Measurements from ENCODE around the gene SLC37A1.

DNA sequence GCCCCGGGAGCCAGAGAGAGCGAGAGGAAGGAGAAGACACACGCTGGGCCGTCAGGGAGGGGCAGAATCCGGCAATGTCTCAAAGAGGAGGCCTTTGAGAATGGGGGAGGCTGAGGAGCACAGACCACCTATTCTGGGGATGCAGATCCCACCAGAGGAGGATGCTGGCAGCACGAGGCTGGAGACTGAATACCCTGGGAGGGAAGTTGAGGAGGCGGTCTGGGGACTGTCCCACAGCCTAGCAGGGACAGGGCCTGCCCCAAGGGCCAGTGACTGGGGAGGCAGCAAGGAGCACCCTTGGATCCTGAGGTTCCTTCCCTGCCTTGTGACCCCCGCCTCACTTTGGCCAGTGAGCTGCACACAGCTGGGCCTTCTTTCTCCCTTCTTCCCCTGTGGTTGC, 49.2 kb downstream of the SLC37A1 start:
- TF ChIP-seq EZH2 (IDR thresholded peaks at IDR 0.05; ENCODE audit: borderline replicate concordance, low read length), result no peak
- TF ChIP-seq, protein P1, sequence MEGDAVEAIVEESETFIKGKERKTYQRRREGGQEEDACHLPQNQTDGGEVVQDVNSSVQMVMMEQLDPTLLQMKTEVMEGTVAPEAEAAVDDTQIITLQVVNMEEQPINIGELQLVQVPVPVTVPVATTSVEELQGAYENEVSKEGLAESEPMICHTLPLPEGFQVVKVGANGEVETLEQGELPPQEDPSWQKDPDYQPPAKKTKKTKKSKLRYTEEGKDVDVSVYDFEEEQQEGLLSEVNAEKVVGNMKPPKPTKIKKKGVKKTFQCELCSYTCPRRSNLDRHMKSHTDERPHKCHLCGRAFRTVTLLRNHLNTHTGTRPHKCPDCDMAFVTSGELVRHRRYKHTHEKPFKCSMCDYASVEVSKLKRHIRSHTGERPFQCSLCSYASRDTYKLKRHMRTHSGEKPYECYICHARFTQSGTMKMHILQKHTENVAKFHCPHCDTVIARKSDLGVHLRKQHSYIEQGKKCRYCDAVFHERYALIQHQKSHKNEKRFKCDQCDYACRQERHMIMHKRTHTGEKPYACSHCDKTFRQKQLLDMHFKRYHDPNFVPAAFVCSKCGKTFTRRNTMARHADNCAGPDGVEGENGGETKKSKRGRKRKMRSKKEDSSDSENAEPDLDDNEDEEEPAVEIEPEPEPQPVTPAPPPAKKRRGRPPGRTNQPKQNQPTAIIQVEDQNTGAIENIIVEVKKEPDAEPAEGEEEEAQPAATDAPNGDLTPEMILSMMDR (conservative IDR thresholded peaks at IDR 0.05 in 1 of 2, IDR thresholded peaks at IDR 0.05 in 1 of 2; ENCODE audit: extremely low read depth in 1 of 2, insufficient read depth in 1 of 2, low read depth in 1 of 2, low read length in 2 of 2), result no peak
